Activated CD8-positive, alpha-beta memory T cell treated with anti-CD3 and anti-CD28 coated beads, Interleukin-2, amount 10 ng/mL, durations not matched to agents 7 days and 5 days (primary cell): ENCODE measurements around the gene GART. TPM values are rescaled to one million over a fixed set of nuclear protein-coding genes. Genes with fewer than 3 reads are reported as not detected.
A peak's percentile ranks its signal among the peaks of the same experiment; 100 is the strongest.
"Not testable (repeated sequence)": the region's sequence is repeated elsewhere in the genome, so short reads cannot be mapped to it uniquely, and the experiment has no call there.

Experiments used
- ATAC-seq: fragments of 150-1000 bp; cut with Tn5 transposase; one replicate; pipeline ENCODE4 v1.10.0; 2021; ENCODE audit warnings: moderate library complexity
- CTCF ChIA-PET: fragments of 350-600 bp; sonication (Branson Sonifier 250); formaldehyde crosslinking; loops from one replicate; lab custom pipeline; 2021; ENCODE audit warnings: antibody characterized with exemption; lab: Charles Lee
- DNase-seq: peaks from one replicate; pipeline ENCODE4 v3.0.0-alpha.2; 2020
- H3K27ac Mint-ChIP-seq: one replicate; pipeline ENCODE4 v1.8.0; 2021; ENCODE audit warnings: mild to moderate bottlenecking, mixed read lengths
- H3K27me3 Mint-ChIP-seq: one replicate; pipeline ENCODE4 v1.8.0; 2021; ENCODE audit warnings: mixed read lengths
- H3K36me3 Mint-ChIP-seq: one replicate; pipeline ENCODE4 v1.8.0; 2021; ENCODE audit warnings: mild to moderate bottlenecking, mixed read lengths
- H3K4me1 Mint-ChIP-seq: one replicate; pipeline ENCODE4 v1.8.0; 2021; ENCODE audit warnings: mixed read lengths
- H3K4me3 Mint-ChIP-seq: one replicate; pipeline ENCODE4 v1.8.0; 2021; ENCODE audit warnings: mild to moderate bottlenecking, moderate library complexity, mixed read lengths
- H3K9me3 Mint-ChIP-seq: one replicate; pipeline ENCODE4 v1.8.0; 2022; ENCODE audit warnings: low read depth, mixed read lengths
- total RNA-seq, 2 experiments: library from RNA; stranded (reverse); gene quantifications; one replicate each; pipeline ENCODE4 v1.2.3, GENCODE V29; 2021

GART gene
- 100 to 1,000 TPM; 135 to 189 TPM for total RNA-seq

DNA sequence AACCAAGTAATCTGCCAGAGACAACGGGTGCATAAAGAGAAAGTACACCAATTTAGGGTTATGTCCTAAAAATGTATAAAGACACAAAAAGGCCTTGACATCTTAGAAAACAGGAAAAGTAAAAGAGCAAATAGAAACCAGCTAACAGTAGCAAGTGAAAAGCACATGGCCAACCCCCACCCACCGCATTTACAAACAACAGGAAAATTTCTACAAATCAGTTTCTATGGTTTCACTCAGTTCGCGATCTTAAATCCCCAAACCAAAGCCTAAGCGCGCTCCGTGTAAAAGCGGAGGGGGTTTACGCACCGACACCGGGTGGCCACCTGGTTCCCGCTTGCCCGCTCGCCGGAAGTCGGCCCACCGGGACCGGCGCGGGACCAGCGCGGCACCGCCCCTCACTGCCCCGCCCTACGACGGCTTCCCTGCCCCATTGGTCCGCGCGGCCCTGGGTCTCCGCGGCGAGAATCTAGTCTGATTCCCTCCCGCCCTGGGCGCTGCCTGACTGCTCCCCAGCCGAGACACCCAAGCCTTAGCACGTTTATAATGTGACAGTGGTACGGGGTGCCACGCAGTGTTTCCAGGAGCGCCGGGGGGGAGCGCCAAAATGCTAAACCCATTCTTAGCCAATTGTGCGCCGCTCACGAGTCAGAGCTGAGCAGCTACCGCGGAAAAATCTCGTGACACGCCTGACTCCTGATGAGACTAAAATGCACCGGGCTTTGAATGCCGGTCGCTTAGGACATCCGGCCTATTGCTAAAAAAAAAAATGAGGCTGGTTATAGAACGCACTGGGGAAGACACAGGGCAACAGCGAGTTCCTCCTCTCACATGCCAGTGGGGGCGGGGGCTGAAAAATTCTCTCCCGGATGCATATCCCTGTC is at the start of gene GART:
Gene GART, minus strand, starts transcription at position 362 of the 884 bp plus-strand sequence. CDS start 2,802 bp downstream, outside the sequence.
- Mint-ChIP-seq H3K4me1 (peaks cover 38% of the 10 kb centered on the region), H3K9me3 (no peaks in the 10 kb centered on the region), H3K27ac (peak within 1 kb of the TSS; percentile 100), H3K27me3 (no peaks in the 10 kb centered on the region), H3K36me3 (peaks cover 49% of the 10 kb centered on the region), H3K4me3 (peak within 1 kb of the TSS; percentile 91)
- CTCF ChIA-PET: interaction anchor here (1.1 to 2.9 kb wide), 4 partner anchors 46 to 64 kb away, joined by 3 to 9 read pairs (median 3); partner anchors contain the start of genes DNAJC28 and DONSON
- ATAC-seq (peak; percentile 70), DNase-seq (peak; percentile 90)

DNA sequence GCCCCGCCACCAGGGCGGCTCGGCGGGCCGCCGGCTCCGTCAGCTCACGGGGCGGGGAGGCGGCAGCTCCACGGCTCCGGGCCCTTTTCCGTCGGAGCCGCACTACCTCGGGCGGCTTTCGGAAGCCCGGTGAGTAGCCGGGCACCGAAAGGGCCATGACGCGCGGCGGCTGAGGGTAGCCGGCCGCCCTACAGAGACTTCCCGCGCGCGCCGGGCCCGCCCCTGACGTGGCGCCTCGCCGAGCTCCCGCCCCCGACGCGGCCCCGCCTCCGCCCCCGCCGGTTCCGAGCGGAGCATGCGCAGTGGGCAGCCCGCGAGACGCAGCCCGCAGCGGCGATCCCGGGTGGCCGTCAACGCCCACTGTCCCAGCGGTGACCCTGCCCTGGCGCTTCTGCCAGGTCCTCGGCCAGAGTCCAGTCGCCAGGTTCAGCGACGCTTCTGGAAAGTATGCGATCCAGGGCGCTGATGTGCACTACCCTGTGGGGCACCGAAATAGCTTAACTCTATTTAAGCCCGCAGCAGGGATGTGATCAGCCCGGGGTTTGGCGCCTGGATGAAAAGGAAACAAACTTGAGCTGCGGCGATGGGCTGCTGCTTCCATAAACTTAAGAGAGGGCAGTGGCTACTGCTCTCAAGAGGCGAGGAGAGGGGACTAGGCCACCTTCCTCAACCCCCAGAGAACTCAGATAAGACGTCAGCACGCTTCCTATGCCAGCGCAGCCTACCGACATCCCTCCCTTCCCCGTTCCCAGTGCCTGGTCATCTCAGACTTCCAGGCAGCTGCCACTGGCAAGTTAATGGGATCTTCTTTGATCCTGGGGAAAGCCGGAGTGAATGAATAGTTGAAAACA is 46.8 kb upstream of the GART start, which contains the start of gene DONSON:
Gene DONSON, minus strand, starts transcription at position 200 of the 851 bp plus-strand sequence. Its CDS starts 43 bp downstream, at position 157.
- peak; percentile 96 for ATAC-seq
- H3K27ac Mint-ChIP-seq: peak within 1 kb of the TSS; percentile 88
- H3K27me3 Mint-ChIP-seq: no peaks in the 10 kb centered on the region
- H3K36me3 Mint-ChIP-seq: peaks cover 22% of the 10 kb centered on the region
- DNase-seq: peak; percentile 89
- H3K4me1 Mint-ChIP-seq: peaks cover 29% of the 10 kb centered on the region
- no peaks in the 10 kb centered on the region for H3K9me3 Mint-ChIP-seq
- CTCF ChIA-PET: interaction anchor here (0.7 to 2.4 kb wide), 18 partner anchors 8 to 336 kb away, joined by 3 to 21 read pairs (median 4); partner anchors contain the start of genes DNAJC28, GART, SON and TMEM50B
- H3K4me3 Mint-ChIP-seq: peak within 1 kb of the TSS; percentile 91

DNA sequence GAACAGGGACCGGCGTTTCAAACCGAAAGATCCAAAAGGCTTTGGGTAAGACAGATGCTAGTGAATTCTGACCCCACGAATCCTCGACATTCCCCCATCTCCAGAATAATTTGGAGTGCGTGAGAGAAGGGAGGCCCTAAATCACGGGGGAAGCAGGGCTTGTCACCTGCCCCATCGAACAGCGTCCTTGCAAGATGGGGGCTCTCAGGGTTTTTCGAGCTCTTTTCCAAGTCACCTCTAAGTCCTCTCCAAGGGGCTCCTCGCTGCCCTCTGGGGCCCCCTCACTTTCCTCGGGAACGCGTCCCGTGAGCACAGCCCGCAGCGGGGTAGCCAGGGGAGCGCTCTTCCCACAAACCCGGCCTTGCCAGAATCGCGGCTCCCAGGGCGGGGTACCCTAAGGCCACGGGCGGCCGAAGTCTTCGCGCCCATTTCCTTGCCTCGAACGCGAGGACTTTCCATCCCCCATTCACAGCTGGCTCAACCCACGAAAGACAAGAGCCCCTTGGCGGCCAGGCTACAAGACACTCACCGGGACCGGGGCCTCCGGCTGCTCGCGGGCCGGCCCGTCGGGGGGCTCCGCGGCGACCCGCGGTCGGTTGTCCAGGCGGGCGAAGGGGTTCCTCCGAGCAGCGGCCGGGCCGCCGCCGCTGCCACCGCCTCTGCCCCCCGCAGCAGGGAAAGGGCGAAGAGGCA is 46.0 kb upstream of the GART start:
- no peaks in the 10 kb centered on the region for H3K27me3 Mint-ChIP-seq
- H3K27ac Mint-ChIP-seq: peak overlapping the region; percentile 85
- ATAC-seq (no peak), DNase-seq (peak; percentile 64)
- H3K4me3 Mint-ChIP-seq: peak overlapping the region; percentile 91
- no peaks in the 10 kb centered on the region for H3K9me3 Mint-ChIP-seq
- peaks cover 21% of the 10 kb centered on the region for H3K36me3 Mint-ChIP-seq
- CTCF ChIA-PET: interaction anchor here (0.7 to 2.4 kb wide), 15 partner anchors 9 to 336 kb away, joined by 3 to 21 read pairs (median 4); partner anchors contain the start of genes DNAJC28, GART, SON and TMEM50B
- H3K4me1 Mint-ChIP-seq: peaks cover 29% of the 10 kb centered on the region

DNA sequence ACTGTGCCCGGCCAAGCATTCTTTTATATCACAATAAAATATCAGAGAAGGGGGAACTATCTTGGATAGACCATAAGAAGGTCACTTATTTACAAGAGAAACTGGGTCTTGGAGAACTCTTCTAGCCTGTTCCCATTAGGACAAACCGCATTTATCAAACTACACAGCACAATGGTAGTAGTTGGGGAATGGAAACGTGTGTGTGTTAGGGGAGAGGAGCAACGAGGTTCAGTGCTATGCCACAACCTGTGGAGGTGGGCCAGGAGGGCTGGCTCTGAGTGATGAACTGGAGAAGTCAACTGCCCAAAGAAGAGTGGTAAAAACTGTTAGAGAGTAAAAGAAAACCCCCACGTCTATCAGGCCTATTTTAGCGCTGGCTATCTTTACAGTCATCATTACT is 45.0 kb upstream of the GART start:
- CTCF ChIA-PET: no interaction called here
- Mint-ChIP-seq H3K4me3 (peak overlapping the region; percentile 50), H3K4me1 (peaks cover 29% of the 10 kb centered on the region), H3K27me3 (no peaks in the 10 kb centered on the region), H3K27ac (no peak overlapping the region), H3K9me3 (no peaks in the 10 kb centered on the region), H3K36me3 (peaks cover 28% of the 10 kb centered on the region)
- ATAC-seq: no peak
- DNase-seq: no peak

DNA sequence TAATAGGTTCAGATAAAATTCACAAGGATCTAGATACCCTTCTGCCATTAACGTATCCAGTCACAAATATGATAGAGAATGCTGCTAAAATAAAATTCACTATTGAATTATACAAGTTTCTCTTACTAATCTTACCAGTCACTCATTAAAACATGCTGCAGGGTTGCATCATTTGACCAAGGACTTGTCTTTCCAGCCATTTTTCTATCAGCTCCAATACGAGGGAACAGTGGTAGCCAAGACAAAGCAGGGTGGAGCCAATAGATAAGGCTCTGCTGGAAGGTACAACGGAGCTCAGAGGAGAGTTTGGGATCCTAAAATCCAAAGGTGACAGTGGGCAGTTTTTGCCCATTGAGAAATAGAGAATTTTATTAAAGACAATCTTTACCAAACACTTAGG is 42.5 kb upstream of the GART start:
- H3K27ac Mint-ChIP-seq: no peak overlapping the region
- H3K36me3 Mint-ChIP-seq: peaks cover 38% of the 10 kb centered on the region
- CTCF ChIA-PET: interaction anchor here (1.7 to 2.0 kb wide), 2 partner anchors 21 kb away, joined by 5 to 8 read pairs; no protein-coding TSS in a partner anchor
- no peak overlapping the region for H3K4me3 Mint-ChIP-seq
- no peaks in the 10 kb centered on the region for H3K9me3 Mint-ChIP-seq
- H3K4me1 Mint-ChIP-seq: peaks cover 30% of the 10 kb centered on the region
- DNase-seq (no peak), ATAC-seq (no peak)
- H3K27me3 Mint-ChIP-seq: no peaks in the 10 kb centered on the region

DNA sequence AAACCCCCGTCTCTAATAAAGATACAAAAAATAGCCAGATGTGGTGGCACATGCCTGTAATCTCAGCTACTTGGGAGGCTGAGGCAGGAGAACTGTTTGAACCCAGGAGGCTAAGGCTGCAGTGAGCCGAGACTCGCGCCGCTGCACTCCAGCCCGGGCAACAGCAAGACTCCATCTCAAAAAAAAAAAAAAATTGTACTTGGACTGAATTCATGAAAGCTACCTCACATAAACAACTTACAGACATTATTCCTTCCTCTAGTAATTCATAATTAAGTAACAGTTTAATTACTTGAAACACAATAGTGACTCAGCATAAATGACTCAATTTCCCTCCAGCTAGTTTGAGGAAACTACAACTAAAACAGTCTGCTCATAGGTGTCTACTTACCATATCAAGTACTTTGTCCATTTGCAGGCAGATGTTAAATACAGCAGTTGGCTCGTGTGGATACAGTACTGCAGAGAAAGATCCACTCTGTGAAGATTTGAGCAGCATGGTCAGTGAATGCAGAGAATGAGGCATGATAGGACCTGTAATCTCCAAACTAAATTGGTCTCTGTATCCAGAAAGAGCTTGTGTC is 37.1 kb upstream of the GART start:
- Mint-ChIP-seq H3K4me1 (peaks cover 17% of the 10 kb centered on the region), H3K27me3 (no peaks in the 10 kb centered on the region), H3K27ac (peak overlapping the region; percentile 75), H3K9me3 (no peaks in the 10 kb centered on the region), H3K4me3 (no peak overlapping the region), H3K36me3 (peaks cover 50% of the 10 kb centered on the region)
- ATAC-seq (no peak), DNase-seq (no peak)
- CTCF ChIA-PET: interaction anchor here (1.4 to 2.0 kb wide), 3 partner anchors 9 to 31 kb away, joined by 4 to 9 read pairs (median 4); partner anchors contain the start of gene DONSON

DNA sequence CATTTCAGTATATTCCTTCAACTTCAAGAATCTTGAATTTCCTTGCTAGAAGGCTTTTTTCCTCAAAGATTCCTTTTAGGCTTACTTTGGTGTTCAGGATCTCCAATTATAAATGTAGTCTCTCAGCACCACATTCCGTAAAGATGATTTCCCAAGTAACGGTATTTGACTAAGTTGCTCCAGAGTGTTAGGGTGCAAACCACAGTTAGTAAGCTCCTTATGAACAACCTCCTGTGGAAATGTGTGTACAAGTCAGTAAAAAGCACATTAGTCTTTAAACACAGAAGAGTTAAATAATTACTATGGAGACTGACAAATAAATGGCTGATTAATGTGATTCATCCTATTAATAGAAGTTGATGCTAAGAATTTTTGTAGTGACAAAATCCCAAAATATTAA is 36.3 kb upstream of the GART start:
- DNase-seq (no peak), ATAC-seq (no peak)
- Mint-ChIP-seq H3K4me1 (peaks cover 17% of the 10 kb centered on the region), H3K27ac (no peak overlapping the region), H3K4me3 (no peak overlapping the region), H3K27me3 (no peaks in the 10 kb centered on the region), H3K36me3 (peaks cover 53% of the 10 kb centered on the region), H3K9me3 (no peaks in the 10 kb centered on the region)
- CTCF ChIA-PET: interaction anchor here (1.4 to 2.0 kb wide), 3 partner anchors 10 to 30 kb away, joined by 4 to 9 read pairs (median 4); partner anchors contain the start of gene DONSON

DNA sequence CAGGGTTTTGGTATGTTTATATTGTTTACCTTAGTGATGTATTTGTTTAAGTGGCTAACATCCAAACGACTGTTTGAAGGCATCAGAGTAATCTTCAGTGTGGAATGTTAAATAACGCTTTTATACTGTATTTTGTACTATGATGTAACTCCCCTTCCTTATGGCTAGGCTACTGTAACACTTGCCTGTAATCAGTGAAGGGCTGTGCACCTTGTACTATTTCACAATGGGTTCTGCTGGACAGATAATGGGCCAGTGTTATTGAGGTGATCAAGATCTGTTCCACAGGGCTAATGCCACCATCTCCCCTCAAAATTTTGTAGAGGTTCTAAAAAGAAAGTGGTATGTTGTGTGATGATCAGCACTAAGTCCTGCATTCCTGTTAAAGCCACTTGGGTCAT is 34.8 kb upstream of the GART start:
- not testable (repeated sequence) for ATAC-seq, DNase-seq, H3K27me3 Mint-ChIP-seq, H3K9me3 Mint-ChIP-seq, H3K4me3 Mint-ChIP-seq
- CTCF ChIA-PET: interaction anchor here (1.5 kb wide), 1 partner anchor 12 kb away, joined by 4 read pairs; the partner anchor contains the start of gene DONSON
- Mint-ChIP-seq H3K36me3 (peaks cover 54% of the 10 kb centered on the region), H3K4me1 (peaks cover 17% of the 10 kb centered on the region), H3K27ac (peak overlapping the region; percentile 7)

DNA sequence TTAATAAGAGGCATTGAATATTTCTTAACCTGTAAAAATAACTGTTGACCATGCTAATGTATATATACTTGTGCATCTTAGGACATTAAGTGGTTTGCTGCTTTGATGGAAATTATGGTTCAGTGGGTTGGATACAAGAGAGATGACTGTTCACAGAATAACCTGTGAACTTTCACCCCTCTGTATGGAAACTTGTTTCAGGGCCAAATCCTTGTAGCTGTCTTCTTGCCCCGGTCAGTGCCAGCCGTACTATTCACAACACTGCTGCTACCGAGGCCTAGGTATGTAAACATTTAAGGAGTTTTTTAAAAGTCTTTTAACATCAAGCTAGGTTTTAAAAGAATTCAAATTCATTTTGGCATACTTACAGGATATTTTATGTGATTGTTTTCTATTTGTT is 30.4 kb upstream of the GART start:
- Mint-ChIP-seq H3K36me3 (peaks cover 59% of the 10 kb centered on the region), H3K27ac (no peak overlapping the region), H3K4me1 (peaks cover 12% of the 10 kb centered on the region), H3K4me3 (no peak overlapping the region), H3K9me3 (no peaks in the 10 kb centered on the region), H3K27me3 (no peaks in the 10 kb centered on the region)
- DNase-seq (no peak), ATAC-seq (no peak)
- CTCF ChIA-PET: interaction anchor here (0.7 to 3.1 kb wide), 3 partner anchors 16 to 33 kb away, joined by 3 to 15 read pairs (median 3); partner anchors contain the start of gene DONSON

DNA sequence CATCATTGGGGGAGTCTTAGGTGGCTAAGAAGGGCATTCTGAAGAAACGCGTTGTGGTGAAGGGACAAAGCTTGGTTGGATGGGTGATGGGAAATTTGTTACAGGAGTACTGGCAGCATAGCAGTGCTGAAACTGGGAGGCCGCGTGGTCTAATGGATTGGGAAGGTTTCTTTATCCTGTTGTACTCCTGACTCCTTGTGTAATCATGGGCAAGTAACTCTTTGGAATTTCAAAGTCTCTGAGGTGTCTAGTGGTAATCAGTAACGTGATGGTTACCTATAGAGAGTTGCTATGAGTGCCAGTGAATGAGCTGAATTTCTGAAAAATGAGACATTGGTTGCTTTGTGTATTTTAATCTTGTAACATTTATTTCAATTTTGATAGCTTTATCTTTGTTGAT is 28.1 kb upstream of the GART start:
- CTCF ChIA-PET: interaction anchor here (0.9 to 1.0 kb wide), 2 partner anchors 13 to 19 kb away, joined by 3 to 4 read pairs; partner anchors contain the start of gene DONSON
- DNase-seq (no peak), ATAC-seq (no peak)
- H3K4me3 Mint-ChIP-seq: no peak overlapping the region
- peaks cover 49% of the 10 kb centered on the region for H3K36me3 Mint-ChIP-seq
- H3K4me1 Mint-ChIP-seq: peaks cover 15% of the 10 kb centered on the region
- no peak overlapping the region for H3K27ac Mint-ChIP-seq
- H3K27me3 Mint-ChIP-seq: no peaks in the 10 kb centered on the region
- no peaks in the 10 kb centered on the region for H3K9me3 Mint-ChIP-seq

DNA sequence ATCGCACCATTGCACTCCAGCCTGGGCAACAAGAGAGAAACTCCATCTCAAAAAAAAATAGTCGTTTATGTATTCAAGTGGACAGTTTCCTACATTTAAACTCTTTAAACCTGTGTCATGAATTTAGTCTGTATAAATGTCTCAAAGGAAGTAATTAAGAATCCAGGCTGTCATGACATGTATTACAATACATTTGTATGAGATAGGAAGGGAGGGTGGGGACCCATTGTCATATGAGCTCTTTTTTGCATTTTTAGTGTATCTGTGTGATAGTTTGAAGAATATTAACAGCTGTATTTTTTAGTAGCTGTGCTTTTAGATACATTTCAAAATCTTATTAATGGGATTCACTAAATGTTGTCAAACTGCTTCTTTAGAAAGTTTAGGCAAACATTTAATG is 26.5 kb upstream of the GART start:
- H3K27ac Mint-ChIP-seq: no peak overlapping the region
- CTCF ChIA-PET: interaction anchor here (0.8 to 1.4 kb wide), 2 partner anchors 11 to 38 kb away, joined by 3 to 5 read pairs; no protein-coding TSS in a partner anchor
- H3K4me1 Mint-ChIP-seq: peaks cover 16% of the 10 kb centered on the region
- H3K36me3 Mint-ChIP-seq: peaks cover 42% of the 10 kb centered on the region
- H3K27me3 Mint-ChIP-seq: no peaks in the 10 kb centered on the region
- no peaks in the 10 kb centered on the region for H3K9me3 Mint-ChIP-seq
- no peak for DNase-seq
- no peak for ATAC-seq
- H3K4me3 Mint-ChIP-seq: no peak overlapping the region

DNA sequence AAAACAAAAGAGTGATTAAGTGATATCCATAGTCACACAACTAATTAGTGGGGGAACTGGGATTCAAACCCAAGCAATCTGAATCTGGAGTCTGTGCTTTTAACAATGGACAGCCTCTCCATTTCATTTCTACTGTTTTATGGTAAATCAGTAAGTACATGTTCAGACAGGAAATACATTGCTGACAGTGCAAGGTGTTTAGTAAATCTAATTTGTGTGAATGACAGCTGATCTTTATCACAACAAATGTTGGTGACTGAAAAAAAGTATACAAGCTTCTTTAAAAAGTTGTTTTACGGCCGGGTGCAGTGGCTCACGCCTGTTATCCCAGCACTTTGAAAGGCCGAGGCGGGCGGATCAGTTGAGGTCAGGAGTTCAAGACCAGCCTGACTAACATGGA is 26.0 kb upstream of the GART start:
- Mint-ChIP-seq H3K27me3 (no peaks in the 10 kb centered on the region), H3K36me3 (peaks cover 42% of the 10 kb centered on the region), H3K9me3 (no peaks in the 10 kb centered on the region), H3K27ac (no peak overlapping the region), H3K4me3 (no peak overlapping the region), H3K4me1 (peaks cover 18% of the 10 kb centered on the region)
- CTCF ChIA-PET: interaction anchor here (0.8 to 1.4 kb wide), 2 partner anchors 11 to 38 kb away, joined by 3 to 5 read pairs; no protein-coding TSS in a partner anchor
- ATAC-seq: no peak
- no peak for DNase-seq
